Gastrocnemius medialis (tissue), 4 donors: Measurements from ENCODE around the gene TH. TPM values are rescaled to one million over a fixed set of nuclear protein-coding genes. Genes with fewer than 3 reads are reported as not detected.

Experiments
- ATAC-seq, 2 donors: fragments of 150-250 bp; one replicate each; pipeline ENCODE4 v1.9.1; 2016
- DNase-seq, 2 donors: peaks; one replicate each; pipeline ENCODE4 v3.0.0-alpha.2; 2019
- H3K27ac ChIP-seq, 4 donors: fragments of 200-600 bp; sonication (generic); 1 replicate in 1 of 4; 2 replicates in 3 of 4; pipeline ENCODE4 v1.5.1; 2016 to 2018; ENCODE audit warnings: mild to moderate bottlenecking in 2 of 4, moderate library complexity in 1 of 4
- H3K27me3 ChIP-seq, 3 donors: fragments of 200-600 bp; sonication (generic) in 2 of 3; 1 replicate in 1 of 3; 2 replicates in 2 of 3; pipeline versions ENCODE4 v1.5.1 to v1.6.0; 2016 to 2019; ENCODE audit warnings: mild to moderate bottlenecking in 1 of 3, moderate library complexity in 1 of 3
- H3K36me3 ChIP-seq, 2 donors: fragments of 200-600 bp; sonication (generic) in 1 of 2; one replicate each; pipeline ENCODE4 v1.5.1; 2017 to 2018
- H3K4me1 ChIP-seq, 2 donors: fragments of 200-600 bp; sonication (generic) in 1 of 2; one replicate each; pipeline ENCODE4 v1.5.1; 2016 to 2017; ENCODE audit warnings: mild to moderate bottlenecking in 2 of 2
- H3K4me3 ChIP-seq, 4 donors: fragments of 200-600 bp; sonication (generic) in 3 of 4; 1 replicate in 1 of 4; 2 replicates in 3 of 4; pipeline ENCODE4 v1.5.1; 2016 to 2019; ENCODE audit warnings: mild to moderate bottlenecking in 2 of 4
- H3K9me3 ChIP-seq, 3 donors: fragments of 200-600 bp; sonication (generic) in 2 of 3; 1 replicate in 1 of 3; 2 replicates in 2 of 3; pipeline ENCODE4 v1.5.1; 2016 to 2019
- POLR2A ChIP-seq, 2 donors: fragments of 450-650 bp; IDR thresholded peaks; one replicate each; pipeline ENCODE4 v1.6.1; 2017; ENCODE audit warnings: antibody characterized with exemption in 2 of 2, mild to moderate bottlenecking in 2 of 2, moderate library complexity in 2 of 2
- in situ Hi-C, 4 donors: fragments of 200-750 bp; cut with MboI; loops; one replicate each; pipeline versions ENCODE4 v1.15.0 to v1.8.0; 2017; ENCODE audit warnings: low sequenced_read_pairs in 4 of 4
- intact Hi-C: fragments of 100-400 bp; cut with DNase I; formaldehyde crosslinking; loops from one replicate; pipeline ENCODE4 v1.15.1; 2023; ENCODE audit warnings: low total_unique reads
- total RNA-seq, 4 donors: library from RNA; depleted of rRNA; stranded (reverse); fragments of >200 nt; gene quantifications; one replicate each; pipeline versions ENCODE4 v1.1.0 to v1.2.3, GENCODE V29; 2016
- TF ChIP-seq, protein P1 (sequence below), 5 experiments: fragments of 450-650 bp in 3 of 5; fragments of 200-600 bp in 2 of 5; sonication (generic) in 2 of 5; IDR thresholded peaks in 4 of 5; conservative IDR thresholded peaks in 1 of 5; 1 replicate in 4 of 5; 2 replicates in 1 of 5; pipeline ENCODE4 v1.5.1; 2016 to 2019; ENCODE audit warnings: antibody characterized with exemption in 5 of 5, mild to moderate bottlenecking in 3 of 5, moderate library complexity in 3 of 5

Gene TH
- total RNA-seq, 4 donors from 2014 or later = not detected

DNA sequence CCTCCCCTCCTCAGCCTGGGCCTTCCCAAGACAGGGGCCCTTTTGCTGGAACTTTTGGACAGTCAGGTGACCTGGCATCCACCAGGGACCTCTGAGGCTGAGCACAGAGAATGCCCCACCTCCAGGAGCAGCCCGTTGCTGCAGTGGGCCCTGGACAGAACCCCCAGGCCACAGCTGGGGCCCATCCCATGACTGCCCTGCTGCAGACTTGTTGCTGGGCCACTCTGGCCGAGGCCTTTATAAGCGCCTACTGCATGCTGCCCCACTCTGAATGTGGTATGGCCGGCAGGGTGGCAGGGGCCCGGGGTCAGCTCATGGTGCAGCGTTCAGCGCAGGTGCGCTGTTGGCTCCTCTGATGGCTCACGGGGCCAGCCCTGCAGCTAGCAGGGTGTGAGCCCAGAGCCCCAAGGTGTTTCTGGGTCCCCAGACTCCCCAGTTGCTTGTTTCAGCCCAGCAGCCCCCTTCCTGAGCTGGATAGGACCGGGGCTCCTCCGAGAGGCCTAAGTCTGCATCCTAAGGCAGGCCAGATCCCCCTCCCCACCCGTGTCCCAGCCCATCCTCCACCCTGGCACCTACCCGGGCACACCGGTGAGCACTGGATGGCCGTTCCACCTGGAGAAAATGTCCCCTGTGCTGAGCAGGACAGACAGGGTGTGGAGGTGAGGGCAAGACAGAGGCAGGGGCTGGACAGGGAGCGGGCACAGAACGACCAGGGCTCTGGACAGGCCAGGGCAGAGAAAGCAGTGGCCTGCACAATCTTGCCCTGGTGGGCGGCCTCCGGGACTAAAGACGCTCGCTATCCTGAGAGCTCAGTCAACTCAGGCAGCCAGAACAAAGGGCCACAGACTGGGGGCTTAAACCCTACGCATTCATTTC, 28.1 kb upstream of the TH start:
- Histone ChIP-seq H3K27me3 (peaks cover 0 to 16% (median 10%) of the 10 kb centered on the region in 3 donors), H3K27ac (no peak overlapping the region), H3K4me3 (no peak overlapping the region), H3K9me3 (no peaks in the 10 kb centered on the region), H3K36me3 (no peaks in the 10 kb centered on the region), H3K4me1 (no peaks in the 10 kb centered on the region)
- intact Hi-C loops = loop anchor here (10.0 kb wide), 1 partner anchor 105 kb away; the partner anchor contains the start of genes C11orf21 and TSPAN32
- ATAC-seq (no peak), DNase-seq (no peak)
- in situ Hi-C loops = loop anchor here (10.0 to 25.0 kb wide), 3 partner anchors 213 to 238 kb away; partner anchors contain the start of genes TSSC4 (in 2 of the 4), KCNQ1 (in 1 of the 4) and TRPM5 (in 1 of the 4)
- TF ChIP-seq, protein P1, sequence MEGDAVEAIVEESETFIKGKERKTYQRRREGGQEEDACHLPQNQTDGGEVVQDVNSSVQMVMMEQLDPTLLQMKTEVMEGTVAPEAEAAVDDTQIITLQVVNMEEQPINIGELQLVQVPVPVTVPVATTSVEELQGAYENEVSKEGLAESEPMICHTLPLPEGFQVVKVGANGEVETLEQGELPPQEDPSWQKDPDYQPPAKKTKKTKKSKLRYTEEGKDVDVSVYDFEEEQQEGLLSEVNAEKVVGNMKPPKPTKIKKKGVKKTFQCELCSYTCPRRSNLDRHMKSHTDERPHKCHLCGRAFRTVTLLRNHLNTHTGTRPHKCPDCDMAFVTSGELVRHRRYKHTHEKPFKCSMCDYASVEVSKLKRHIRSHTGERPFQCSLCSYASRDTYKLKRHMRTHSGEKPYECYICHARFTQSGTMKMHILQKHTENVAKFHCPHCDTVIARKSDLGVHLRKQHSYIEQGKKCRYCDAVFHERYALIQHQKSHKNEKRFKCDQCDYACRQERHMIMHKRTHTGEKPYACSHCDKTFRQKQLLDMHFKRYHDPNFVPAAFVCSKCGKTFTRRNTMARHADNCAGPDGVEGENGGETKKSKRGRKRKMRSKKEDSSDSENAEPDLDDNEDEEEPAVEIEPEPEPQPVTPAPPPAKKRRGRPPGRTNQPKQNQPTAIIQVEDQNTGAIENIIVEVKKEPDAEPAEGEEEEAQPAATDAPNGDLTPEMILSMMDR (IDR thresholded peaks at IDR 0.05 in 4 of 5, conservative IDR thresholded peaks at IDR 0.05 in 1 of 5) = no peak
- no peak for TF ChIP-seq POLR2A (IDR thresholded peaks at IDR 0.05)

DNA sequence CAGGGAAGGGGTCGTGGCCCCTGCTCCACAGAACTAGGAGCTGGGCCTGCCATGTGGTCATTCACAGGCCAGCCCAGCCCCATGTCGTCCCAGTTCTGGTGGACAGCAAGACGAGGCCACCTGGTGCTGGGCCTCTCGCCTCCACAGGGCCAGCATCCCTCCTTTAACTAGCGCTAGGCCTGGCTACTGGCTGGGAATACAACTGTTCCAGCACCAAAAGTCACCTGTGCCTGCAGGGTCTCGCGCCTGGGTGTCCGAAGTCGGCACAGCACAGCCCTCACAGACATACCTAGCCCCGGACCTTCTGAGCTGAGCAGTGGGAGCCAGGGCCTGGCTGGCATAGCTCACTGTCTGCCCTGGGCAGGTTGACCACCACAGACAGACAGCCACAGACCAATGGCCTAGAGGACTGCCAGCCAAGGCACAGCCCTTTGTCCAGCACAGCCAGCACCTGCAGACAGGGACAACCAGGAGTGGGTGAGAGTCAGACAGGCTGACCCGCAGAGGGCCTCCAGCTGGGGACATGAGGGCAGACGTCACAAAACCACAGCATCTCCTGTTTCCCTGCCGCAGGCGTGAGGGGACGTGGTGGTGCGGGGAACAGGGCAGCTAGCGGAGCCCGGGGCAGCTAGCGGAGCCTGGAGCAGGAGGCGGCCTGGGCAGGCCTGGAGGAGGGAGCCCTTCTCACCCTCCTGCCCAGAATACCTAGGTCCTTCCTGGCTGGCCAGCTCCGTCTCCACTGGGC, 27.2 kb upstream of the TH start:
- intact Hi-C loops = loop anchor here (10.0 kb wide), 1 partner anchor 106 kb away; the partner anchor contains the start of genes C11orf21 and TSPAN32
- Histone ChIP-seq H3K4me1 (no peaks in the 10 kb centered on the region), H3K4me3 (no peak overlapping the region), H3K36me3 (no peaks in the 10 kb centered on the region), H3K9me3 (no peaks in the 10 kb centered on the region), H3K27ac (no peak overlapping the region), H3K27me3 (peaks cover 0 to 16% (median 14%) of the 10 kb centered on the region in 3 donors)
- DNase-seq (no peak), ATAC-seq (no peak)
- in situ Hi-C loops = loop anchor here (10.0 to 25.0 kb wide), 3 partner anchors 214 to 239 kb away; partner anchors contain the start of genes TSSC4 (in 2 of the 4), KCNQ1 (in 1 of the 4) and TRPM5 (in 1 of the 4)
- no peak for TF ChIP-seq POLR2A (IDR thresholded peaks at IDR 0.05)
- TF ChIP-seq, protein P1 (IDR thresholded peaks at IDR 0.05 in 4 of 5, conservative IDR thresholded peaks at IDR 0.05 in 1 of 5) = no peak

DNA sequence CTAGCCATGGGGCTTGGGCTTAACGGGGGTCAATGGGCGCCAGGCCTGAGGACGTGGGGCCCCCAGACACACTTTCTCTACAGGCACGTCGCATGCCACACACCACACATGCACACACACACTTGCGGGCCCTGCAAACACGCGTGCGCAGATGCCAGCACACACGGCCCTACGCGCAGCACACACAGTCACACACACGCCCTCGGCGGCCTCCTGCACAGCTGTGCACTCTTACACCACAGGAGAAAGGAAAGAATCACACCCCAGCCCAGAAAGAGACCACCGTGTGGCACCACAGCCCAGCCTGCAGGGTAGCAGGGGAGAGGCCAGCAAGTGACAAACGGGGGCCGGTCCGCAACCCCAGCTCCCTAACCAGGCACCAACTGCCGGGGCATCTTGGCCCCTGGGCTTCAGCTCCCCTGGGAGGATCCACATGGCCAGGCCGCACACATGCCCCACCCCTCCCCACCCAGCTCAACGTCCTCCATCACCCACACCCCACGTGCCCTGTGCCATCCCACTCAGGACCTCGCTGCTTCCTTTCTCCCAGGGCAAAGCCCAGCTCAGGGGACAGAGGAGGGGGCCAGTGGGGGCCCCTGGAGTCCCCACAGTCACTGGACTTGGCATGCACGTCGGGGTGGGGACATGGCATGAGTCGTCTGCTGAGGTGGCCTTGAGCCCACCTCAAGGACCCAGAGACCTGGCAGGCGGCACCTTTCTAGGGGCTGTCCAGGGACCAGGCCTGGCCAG, 26.3 kb upstream of the TH start:
- TF ChIP-seq, protein P1 (IDR thresholded peaks at IDR 0.05 in 4 of 5, conservative IDR thresholded peaks at IDR 0.05 in 1 of 5) = no peak
- no peak for TF ChIP-seq POLR2A (IDR thresholded peaks at IDR 0.05)
- no peaks in the 10 kb centered on the region for H3K4me1 ChIP-seq
- H3K27ac ChIP-seq = no peak overlapping the region
- H3K27me3 ChIP-seq = peaks cover 0 to 16% (median 14%) of the 10 kb centered on the region in 3 donors
- H3K4me3 ChIP-seq = no peak overlapping the region
- no peaks in the 10 kb centered on the region for H3K36me3 ChIP-seq
- in situ Hi-C loops = loop anchor here (10.0 to 25.0 kb wide), 3 partner anchors 214 to 239 kb away; partner anchors contain the start of genes TSSC4 (in 2 of the 4), KCNQ1 (in 1 of the 4) and TRPM5 (in 1 of the 4)
- intact Hi-C loops = loop anchor here (1.0 to 10.0 kb wide), 2 partner anchors 107 to 222 kb away; partner anchors contain the start of genes C11orf21 and TSPAN32
- no peak for ATAC-seq
- DNase-seq = no peak
- H3K9me3 ChIP-seq = no peaks in the 10 kb centered on the region
